ENCODE measurements around the gene CCDC197.

Gene CCDC197

DNA sequence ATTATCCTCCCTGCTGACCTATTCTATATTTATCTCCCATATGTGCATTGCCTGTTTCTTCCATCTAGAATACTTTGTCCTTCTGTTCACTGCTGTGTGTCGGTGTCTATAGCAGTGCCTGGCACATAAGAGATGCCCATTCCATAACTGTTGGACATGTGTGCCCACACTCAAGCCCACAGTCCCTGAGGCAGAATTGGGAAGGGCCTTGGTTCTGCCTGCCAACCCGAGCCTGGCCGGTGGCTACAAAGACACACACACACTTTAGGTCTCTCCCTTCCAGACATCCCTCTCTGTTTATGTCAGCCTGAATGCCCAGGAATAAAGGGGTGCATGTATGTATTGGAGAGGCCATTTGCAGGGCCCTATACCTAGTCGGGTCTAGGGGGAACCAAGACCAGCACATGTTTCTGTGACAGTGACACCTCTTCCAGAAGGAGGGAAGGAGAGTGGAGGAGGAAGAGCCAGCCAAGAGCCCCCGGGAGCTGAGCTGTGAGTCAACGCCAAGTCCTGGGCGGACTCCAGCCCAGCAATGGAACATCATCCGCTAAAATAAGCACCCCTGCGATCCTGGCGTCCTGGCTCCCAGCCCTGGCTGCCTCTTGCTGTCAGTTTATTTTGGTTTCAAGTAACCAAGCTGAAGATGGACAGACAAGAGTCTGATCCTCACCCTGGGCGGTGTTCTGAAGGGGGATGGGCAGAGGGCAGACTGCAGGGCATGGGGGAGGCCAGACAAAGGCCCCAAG, 16.5 kb upstream of the CCDC197 start:
- DNase-seq: no peak

DNA sequence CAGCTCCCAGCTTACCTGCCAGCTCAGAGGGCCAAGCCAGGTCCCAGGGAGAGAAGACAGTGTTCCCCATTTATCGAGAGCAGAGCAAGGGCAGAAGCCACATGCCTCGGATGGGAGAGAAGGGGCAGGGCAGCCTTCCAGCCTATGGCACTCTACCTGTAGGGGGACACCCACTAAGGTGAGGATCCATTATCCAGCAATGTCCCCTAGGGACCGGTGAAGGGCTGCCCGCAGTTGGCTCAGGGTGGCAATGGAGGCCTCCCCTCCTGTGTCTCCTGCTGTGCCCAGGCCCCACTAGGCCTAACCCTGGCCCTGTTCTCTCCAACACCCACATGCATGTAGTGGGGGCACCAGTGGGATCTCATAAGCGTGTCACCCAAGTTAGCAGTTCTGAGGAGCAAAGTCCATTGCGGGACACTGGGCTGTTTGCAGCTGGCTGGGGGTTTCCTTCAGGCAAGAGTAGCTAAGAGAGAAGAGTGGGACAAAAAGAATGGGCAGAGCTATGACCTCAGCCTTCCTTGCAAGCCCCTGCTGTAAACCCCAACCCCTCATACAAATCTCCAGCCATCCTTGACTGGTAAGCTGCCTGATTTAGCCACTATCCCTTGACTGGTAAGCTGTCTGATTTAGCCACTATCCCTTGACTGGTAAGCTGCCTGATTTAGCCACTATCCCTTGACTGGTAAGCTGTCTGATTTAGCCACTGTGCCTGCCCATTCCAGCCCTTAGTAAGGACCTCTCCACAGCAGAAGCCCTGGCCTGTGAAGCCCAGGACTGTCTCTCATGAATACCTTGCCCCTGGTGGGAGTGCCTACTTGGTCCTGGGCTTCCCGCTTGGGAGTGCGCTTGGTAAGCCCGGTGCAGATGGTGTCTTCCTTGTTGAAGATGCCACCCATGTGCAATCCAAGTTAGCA, 15.5 kb upstream of the CCDC197 start:
- DNase-seq: no peak

DNA sequence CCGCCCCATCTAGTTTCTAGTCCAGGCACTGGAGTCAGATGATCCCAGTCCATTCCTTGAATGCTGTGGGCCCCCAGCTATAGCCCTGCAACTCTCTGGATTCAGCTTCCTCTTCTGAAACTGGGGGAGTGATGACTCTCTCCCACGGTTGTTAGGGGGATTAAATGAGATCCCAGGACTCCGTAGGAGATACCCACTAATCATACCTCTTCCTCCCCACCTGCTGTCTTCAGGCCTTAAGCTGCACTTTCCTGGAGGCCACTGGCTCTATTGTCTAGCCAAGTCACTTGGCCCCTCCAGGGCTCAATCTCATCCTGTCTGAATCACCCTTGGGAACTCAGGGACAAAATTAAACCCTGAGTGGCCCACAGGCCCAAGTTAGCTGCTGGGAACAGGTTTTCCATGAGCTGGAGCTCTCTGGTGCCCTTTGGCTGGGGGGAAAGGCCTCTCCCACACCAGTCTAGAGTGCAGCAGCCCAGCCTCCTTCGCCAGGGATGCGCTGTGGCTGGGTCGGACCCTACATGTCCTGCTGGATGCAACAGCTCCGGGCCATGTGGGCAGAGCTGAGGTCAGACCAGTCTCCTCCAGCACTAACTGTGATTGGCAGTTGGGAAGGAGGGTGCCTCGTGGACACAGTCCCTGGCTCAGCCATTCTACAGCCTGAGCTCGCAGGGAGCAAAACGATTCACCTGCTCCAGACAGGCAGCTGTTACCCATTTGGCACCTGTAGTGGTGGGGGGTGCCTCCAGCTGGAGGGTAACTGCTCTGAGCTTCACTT, 14.7 kb upstream of the CCDC197 start:
- DNase-seq: no peak

DNA sequence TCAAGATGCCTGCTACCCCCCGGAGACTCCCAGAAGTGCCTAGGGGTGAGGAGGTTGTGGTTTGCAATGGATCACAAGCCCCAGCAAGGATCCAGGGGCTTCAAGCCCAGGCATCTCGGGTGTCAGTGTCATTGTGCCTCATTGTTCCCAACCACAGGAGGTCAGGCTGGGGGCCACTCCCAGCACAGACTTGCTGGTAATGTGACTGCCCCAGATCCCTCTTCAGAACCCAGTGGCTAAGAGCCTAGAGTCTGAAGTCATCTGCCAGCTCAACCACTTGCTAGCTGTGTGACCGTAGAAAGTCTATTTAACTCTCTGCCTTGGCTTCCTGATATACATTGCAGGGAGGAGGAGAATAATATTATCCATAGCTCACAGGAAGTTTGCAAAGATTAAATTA, 13.0 kb upstream of the CCDC197 start:
- DNase-seq: no peak

DNA sequence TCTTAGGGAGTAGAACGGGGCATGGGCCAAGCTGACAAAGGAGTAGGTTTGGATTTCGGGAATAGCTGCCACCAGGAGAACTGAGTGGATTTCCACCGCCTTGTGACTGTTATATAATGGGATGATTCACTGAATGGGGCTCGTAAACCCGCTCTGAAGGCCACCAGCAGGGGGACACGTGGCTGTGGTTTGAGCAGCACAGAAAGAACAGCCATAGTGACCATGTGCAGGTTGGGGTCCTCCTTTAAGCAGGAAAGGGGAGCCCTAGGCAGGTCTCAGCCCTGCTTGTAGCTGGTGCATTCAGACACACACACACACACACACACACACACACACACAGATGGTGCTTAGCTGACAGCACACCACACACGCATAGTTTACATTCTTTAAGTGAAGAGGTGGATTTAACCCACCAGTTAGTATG, 12.1 kb upstream of the CCDC197 start:
- peak in 1 of 2 experiments; percentile 52 for DNase-seq

DNA sequence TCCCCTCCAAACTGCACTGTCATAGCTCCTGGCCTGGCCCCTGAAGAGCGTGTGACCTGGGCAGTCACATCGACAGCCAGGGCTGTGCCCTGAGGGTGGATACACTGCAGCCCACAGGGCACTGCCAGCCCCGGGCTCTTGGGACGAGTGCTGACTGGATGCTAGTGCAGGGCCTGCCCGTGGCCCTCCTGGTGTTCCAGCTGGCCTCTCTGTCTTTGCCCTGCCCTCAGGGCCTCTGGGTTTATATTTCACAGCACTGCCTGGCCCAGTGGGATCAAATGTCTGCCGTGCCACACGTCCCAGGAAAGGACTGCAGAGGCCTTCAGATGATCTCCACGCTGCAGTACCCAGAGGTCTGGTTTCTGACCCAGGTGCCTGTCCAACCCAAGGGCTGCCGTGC, 10.1 kb upstream of the CCDC197 start:
- no peak for DNase-seq

DNA sequence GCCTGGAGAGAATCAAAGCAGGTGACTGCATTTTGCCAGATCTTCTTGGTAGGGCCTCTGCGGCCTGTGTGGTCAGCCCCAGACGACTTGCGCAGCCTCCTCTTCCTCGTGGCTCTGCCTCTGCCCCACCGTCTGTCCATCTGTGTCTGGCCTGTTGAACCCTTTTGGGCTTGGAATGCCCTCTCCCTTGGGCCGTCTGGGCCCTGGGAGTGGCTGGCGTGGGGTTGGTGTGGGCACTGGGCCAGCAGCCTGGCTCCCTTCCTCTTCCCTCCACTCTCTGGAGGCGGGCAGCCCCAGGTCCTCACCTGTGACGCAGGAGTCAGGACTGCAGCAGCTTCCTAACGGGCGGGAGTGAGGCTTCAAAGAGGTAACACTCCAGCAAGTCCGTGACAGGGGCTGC, 9.7 kb upstream of the CCDC197 start:
- no peak for DNase-seq

DNA sequence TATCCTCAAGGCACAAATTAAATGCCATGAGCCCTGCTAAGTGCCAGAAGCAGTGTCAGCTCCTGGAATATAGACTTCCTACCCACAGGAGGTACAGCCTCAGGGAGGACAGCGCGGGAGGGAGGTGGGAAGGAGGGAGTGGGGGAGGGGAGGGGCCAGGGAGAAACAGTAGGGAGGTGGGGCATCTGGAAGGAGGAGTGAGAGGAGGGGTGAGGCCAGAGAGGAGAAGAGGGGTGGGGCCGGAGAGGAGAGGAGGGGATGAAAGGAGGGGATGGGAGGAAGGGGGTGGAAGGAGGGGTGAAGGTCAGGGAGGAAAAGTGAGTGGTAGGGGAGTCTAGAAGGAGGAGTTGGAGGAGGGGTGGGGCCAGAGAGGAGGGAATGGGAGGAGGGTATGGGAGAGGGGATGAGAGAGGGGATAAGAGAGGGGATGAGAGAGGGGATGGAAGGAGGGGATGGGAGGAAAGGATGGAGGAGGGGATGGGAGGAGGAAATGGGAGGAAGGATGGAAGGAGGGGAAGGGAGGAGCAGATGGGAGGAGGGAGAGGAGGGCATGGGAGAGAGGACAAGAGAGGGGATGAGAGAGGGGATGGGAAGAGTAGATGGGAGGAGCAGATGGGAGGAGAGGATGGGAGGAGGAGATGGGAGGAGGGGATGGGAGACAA, 9.2 kb upstream of the CCDC197 start:
- DNase-seq: no peak

DNA sequence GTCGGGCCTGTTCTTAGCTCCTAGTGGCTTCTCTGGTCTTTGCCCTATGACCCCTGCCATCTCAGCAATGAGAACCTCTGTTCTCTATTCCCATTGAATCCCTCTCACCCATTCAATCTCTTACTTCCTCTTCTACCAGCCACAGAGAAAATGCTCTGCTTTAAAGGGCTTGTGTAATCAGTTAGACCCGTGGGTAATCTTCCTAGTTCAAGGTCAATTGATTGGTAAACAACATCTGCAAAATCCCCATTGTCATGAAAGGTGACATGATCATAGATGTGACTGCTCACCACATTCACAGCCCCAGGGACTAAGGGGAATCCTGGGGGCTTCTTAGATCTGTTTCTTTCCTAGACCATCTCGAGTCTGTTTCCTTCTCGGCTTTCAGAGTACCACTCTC, 7.2 kb upstream of the CCDC197 start:
- DNase-seq: no peak

DNA sequence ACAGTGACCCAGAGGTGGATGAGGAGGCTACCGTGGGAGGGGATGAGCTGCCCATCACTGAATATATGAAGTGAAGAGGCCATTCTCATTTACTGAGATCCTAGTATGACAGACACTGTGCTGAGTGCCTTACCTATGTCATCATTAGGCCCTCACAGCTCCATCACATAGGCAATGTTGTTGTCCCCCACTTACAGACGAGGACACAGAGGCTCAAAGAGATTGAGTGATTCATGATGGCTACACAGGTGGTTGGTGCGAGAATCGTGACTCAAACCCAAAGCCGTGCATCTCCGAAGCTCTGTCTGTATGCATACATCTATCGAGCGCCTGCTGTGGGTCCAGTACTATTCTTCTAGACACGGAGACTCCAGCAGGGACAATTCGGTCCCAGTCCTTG, 5.9 kb upstream of the CCDC197 start:
- DNase-seq: no peak

DNA sequence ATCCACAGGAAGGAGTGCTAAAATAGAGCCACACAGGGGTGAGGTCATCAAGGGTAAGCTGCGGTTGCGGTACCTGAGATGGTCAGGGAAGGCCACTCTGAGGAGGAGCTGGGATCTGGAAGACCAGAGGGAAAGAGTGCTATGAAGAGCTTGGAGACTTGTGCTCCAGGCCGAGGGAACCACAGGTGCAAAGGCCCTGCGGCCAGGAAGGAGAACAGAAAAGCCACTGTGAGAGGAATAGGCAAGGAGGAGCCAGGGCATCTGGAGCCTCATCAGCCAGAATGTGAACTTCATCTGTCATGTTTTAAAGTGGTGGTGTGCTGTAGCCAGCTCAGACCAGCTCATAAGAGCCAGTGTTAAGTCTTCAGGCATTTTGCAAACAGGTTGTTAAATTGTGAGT, 5.5 kb upstream of the CCDC197 start:
- no peak for DNase-seq

DNA sequence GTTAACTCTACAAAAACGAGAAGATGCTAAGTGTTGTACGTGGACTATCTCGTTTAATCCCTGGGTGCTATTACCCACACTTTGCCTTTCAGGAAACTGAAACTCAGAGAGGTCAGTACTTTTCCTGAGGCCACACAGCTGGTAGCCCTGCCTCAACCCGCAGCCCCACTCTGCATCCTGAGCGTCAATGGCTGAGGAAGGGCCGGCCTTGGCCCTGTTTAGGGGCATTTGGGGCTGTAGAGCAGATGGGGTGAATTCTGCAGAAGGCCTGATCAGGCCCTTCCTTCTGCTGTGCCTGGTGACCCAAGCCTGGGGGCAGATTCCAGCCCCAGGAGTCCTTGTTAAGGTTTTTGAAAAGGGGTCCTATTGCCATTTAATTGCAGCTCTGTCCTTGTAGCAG, 3.7 kb upstream of the CCDC197 start:
- DNase-seq: no peak

DNA sequence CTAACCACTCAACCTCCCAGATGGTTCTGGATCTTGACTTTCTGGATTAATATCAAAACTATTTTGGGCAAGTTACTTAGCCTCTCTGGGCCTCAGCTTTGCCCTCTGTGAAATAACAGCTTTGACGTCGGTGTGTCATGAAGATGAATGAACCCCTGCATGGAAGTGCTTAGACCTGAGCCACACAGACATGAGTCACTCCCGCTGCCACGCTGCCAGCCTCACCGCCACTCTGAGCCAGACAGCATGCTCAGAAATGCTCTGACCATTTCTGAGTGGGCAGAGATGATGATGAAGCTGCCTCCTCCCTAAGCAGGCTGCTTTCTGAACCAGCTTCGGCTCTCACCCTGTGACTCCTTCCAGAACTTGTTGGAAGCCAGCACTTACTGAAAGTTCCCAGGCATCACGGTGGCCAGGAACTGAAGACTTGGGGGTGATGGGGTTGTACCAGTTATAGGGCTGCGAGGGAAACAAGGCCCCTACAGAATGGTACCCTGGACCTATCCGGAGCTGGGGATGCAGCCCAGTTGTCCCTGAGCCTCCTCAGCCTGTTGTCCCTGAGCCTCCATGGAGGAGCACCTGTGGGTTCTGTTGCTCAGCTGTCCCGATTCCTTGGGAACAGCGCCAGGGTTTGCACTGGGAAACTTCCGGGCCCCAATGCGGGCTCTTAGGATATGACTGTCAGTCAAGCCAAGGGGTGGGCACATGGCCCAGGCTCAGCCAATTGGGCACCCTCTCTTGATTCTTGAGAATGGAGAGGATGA, 2.0 kb upstream of the CCDC197 start:
- no peak for DNase-seq

DNA sequence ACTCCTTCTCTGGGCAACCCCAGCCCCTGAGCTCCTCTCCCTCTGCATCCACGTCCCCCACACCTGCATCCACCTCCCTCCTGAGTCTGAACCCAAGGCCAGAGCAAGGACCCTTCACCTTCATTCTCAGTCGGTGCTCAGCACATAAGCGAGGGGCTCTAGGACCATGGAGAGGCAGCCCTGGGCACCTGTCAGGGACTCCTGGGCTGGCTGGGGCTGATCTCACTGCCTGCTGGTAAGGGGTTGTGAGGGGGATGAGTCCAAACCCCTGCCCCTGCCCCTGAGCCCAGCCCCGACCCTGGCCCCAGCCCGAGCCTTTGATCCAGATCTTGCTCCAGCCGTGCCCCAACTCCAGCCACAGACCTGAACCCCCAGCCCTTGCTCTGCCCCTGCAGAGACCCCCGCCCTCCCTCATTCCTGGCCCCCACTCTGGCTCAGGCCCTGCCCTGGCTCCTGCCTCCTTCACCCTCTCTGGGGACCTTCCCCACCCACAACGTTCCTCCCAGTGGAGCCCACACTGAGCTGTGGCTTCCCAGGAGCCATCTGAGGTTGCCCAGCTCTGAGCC, 888 bp upstream of the CCDC197 start:
- no peak for DNase-seq

DNA sequence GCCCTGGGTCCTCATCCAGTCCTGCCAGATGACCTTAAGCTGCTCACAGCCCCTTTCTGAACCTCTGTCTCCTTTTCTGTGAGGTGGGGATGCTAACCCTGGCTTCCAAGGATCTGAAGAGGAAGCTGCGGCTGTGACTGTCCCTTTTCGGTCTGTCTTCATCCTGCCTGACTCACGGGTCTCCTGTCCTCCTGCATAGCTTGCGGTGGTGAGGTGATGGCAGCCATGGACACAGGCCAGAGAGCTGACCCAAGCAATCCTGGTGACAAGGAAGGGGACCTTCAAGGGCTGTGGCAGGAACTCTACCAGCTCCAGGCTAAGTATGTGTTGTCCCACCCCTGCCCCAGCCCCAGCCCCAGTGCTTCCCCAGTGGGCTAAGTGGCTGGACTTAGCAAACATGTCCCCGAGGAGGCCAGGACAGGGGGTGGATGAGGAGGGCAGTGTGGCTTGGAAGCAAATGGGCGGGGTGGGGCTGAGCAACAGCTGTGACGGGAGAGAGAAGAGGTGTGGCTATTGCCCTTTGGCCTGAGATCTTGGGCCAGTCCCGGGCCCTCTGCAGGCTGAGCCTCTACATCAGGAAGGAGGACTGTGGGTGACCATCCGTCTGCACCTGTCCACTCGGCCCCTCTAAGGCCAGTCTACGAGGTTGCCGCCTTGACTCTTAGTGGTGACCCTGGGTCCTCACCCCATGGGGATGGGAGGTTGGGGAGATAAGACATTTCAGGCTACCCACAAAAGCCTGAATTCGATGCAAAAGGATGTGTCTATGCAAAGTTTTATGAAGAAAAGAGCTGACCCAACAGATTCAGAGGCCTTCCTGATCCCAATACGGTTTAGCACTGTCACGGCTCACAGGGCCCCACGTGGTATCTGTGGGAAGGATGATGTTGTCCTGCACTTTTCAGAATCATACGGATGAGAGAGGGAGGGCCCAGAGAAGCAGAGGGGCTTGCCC, 1.1 kb downstream of the CCDC197 start:
- no peak for DNase-seq

DNA sequence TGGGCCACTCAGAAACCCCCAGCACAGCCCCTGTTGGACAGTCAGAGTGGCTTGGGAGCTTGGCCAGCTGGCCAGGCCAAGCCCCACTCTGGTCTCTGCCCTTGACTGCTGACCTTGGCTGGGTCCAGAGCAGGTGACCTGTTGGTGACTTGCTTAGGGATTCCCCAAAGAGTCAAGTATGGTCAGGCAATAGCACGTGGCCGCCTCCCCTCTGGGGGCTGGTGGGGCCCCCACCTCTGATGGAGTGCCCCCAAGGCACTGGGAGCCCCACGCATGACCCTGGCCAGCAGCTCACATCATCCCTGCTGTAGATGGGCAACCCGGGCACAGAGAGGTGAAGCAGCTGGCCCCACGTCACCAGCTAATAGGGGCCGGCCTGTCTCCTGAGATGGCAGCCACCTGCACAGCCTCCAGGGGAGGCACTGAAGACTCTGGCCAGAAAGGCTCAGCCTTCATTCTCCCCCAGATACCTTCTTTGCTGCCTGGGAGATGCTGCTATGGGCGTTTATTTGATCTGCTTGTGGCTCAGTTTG, 1.8 kb downstream of the CCDC197 start:
- DNase-seq: no peak

DNA sequence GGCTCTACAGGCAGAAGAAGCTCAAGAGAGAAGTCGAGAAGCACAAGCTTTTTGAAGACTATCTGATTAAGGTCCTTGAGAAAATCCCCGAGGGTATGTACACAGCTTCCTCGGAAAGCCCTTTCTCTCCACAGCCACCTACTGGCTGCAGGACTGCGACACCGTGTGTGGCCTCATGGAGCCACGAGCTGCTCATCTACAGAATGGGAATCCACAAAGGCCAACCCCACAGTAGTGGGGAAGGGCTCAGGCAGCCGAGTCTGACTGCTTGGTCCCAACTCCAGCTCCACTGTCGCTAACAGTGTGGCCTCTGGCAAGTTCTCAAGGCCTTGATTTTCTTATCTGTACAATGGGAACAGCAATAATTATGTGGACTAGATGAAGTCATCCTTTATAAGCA, 2.5 kb downstream of the CCDC197 start:
- no peak for DNase-seq

DNA sequence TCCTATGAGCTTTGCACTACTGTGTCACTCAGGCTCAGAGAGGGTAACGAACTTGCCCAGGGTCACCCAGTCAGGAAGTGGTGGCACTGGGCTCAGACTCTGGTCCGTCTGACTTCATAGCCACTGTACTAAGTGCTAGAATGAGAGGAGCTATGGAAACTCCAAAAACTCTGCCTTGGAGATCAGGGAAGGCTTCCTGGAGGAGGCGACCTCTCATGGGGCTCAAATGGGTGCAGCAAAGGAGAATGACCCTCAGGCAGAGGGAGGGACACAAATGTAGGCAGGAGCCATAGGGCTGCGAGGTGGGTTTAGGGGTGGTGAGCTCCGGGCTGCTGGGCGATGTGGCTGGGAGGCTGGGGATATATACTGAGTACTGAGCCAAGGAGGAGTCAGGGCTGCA, 3.2 kb downstream of the CCDC197 start:
- DNase-seq: no peak

DNA sequence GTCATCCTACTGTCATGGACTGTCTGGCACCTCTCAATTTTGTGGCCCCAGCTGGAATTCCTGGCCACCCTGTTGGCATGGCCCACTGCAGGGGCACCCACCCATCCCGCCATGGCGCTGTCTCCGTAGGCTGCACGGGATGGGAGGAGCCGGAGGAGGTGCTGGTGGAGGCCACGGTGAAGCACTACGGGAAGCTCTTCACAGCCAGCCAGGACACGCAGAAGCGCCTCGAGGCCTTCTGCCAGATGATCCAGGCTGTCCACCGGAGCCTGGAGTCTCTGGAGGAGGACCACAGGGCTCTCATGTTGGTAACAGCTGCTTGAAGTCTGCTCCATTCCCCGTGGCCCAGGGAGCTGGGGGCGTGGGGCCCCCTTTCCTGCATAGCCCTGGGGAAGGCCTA, 3.9 kb downstream of the CCDC197 start:
- DNase-seq: no peak
